ENCODE results near the gene TTLL11.

Gene TTLL11

GRCh38 chr9:121974421-121974820 lies 118.7 kb downstream of the TTLL11 start:
- DNase-seq (ENCODE audit: low read depth) = no peak

- DNase-seq (ENCODE audit: low read depth) = no peak
Observed at GRCh38 chr9:121972501-121972981, 120.6 kb downstream of the TTLL11 start.

GRCh38 chr9:121968056-121968455 lies 125.1 kb downstream of the TTLL11 start:
- DNase-seq (ENCODE audit: low read depth) = no peak

GRCh38 chr9:121966706-121967105 lies 126.4 kb downstream of the TTLL11 start:
- DNase-seq (ENCODE audit: low read depth) = no peak

- peak; percentile 84 for DNase-seq (ENCODE audit: low read depth)
Observed at GRCh38 chr9:121963528-121963995, 129.5 kb downstream of the TTLL11 start.

- DNase-seq (ENCODE audit: low read depth) = no peak
Observed at GRCh38 chr9:121962421-121962820, 130.7 kb downstream of the TTLL11 start.

GRCh38 chr9:121960665-121961064 lies 132.4 kb downstream of the TTLL11 start:
- no peak for DNase-seq (ENCODE audit: low read depth)

GRCh38 chr9:121958530-121958929 lies 134.6 kb downstream of the TTLL11 start:
- DNase-seq (ENCODE audit: low read depth) = no peak

- no peak for DNase-seq (ENCODE audit: low read depth)
Observed at GRCh38 chr9:121956808-121957207, 136.3 kb downstream of the TTLL11 start.

GRCh38 chr9:121955649-121956048 lies 137.5 kb downstream of the TTLL11 start:
- DNase-seq (ENCODE audit: low read depth) = no peak

- no peak for DNase-seq (ENCODE audit: low read depth)
Observed at GRCh38 chr9:121954477-121955140, 138.5 kb downstream of the TTLL11 start.

- DNase-seq (ENCODE audit: low read depth) = no peak
Observed at GRCh38 chr9:121952611-121953010, 140.5 kb downstream of the TTLL11 start.

- DNase-seq (ENCODE audit: low read depth) = no peak
Observed at GRCh38 chr9:121950866-121951265, 142.2 kb downstream of the TTLL11 start.

- DNase-seq (ENCODE audit: low read depth) = no peak
Observed at GRCh38 chr9:121950441-121950840, 142.7 kb downstream of the TTLL11 start.

GRCh38 chr9:121949766-121950165 lies 143.3 kb downstream of the TTLL11 start:
- DNase-seq (ENCODE audit: low read depth) = no peak

GRCh38 chr9:121949364-121949763 lies 143.7 kb downstream of the TTLL11 start:
- DNase-seq (ENCODE audit: low read depth) = no peak

GRCh38 chr9:121947775-121948174 lies 145.3 kb downstream of the TTLL11 start:
- no peak for DNase-seq (ENCODE audit: low read depth)

GRCh38 chr9:121946465-121946864 lies 146.6 kb downstream of the TTLL11 start:
- DNase-seq (ENCODE audit: low read depth) = no peak

GRCh38 chr9:121945849-121946248 lies 147.3 kb downstream of the TTLL11 start:
- peak; percentile 57 for DNase-seq (ENCODE audit: low read depth)

GRCh38 chr9:121945281-121945680 lies 147.8 kb downstream of the TTLL11 start:
- DNase-seq (ENCODE audit: low read depth) = no peak

GRCh38 chr9:121944711-121945191 lies 148.4 kb downstream of the TTLL11 start:
- peak; percentile 64 for DNase-seq (ENCODE audit: low read depth)

GRCh38 chr9:121943463-121943862 lies 149.6 kb downstream of the TTLL11 start:
- DNase-seq (ENCODE audit: low read depth) = no peak

- DNase-seq (ENCODE audit: low read depth) = no peak
Observed at GRCh38 chr9:121942866-121943382, 150.2 kb downstream of the TTLL11 start.

- DNase-seq (ENCODE audit: low read depth) = no peak
Observed at GRCh38 chr9:121942313-121942712, 150.8 kb downstream of the TTLL11 start.

All from HS-5 (cell line).